A673 (cell line): Measurements from ENCODE around the gene ABCA4. TPM values are rescaled to one million over a fixed set of nuclear protein-coding genes. Genes with fewer than 3 reads are reported as not detected.

ENCODE experiments used
- BruUV-seq: library from RNA; stranded (reverse); fragments of 400-500 nt; replicated peaks from 2 replicates; lab custom pipeline; 2021; lab: Mats Ljungman, UMichigan
- CTCF ChIA-PET: fragments of 300-600 bp; sonication (Branson Sonifier 250); formaldehyde crosslinking; loops from one replicate; lab custom pipeline; 2022; ENCODE audit warnings: antibody characterized with exemption; lab: Charles Lee
- POLR2A ChIA-PET: fragments of 300-600 bp; sonication (Branson Sonifier 250); formaldehyde crosslinking; loops from one replicate; lab custom pipeline; 2022; ENCODE audit warnings: antibody characterized with exemption; ENCODE audit not compliant: low non-redundant PET; lab: Charles Lee
- DNase-seq: peaks from one replicate; pipeline ENCODE4 v3.0.0-alpha.2; 2015; ENCODE audit warnings: low spot score
- H3K27ac ChIP-seq: fragments of 200-600 bp; sonication (generic); 2 replicates; pipeline ENCODE4 v1.5.1; 2016; ENCODE audit warnings: mixed run types, low read depth, mild to moderate bottlenecking, mixed read lengths, antibody characterized with exemption, low read length; ENCODE audit not compliant: poor library complexity, severe bottlenecking
- H3K27me3 ChIP-seq: fragments of 200-600 bp; sonication (generic); replicated peaks from 2 replicates; pipeline ENCODE4 v1.6.1; 2017; ENCODE audit warnings: mixed run types, low read depth, mild to moderate bottlenecking, mixed read lengths, antibody characterized with exemption, low read length; ENCODE audit not compliant: insufficient read depth, poor library complexity
- H3K36me3 ChIP-seq: fragments of 200-600 bp; sonication (generic); 2 replicates; pipeline ENCODE4 v1.6.1; 2016; ENCODE audit warnings: mixed run types, mild to moderate bottlenecking, mixed read lengths, antibody characterized with exemption, low read length; ENCODE audit not compliant: insufficient read depth, poor library complexity, severe bottlenecking
- H3K4me1 ChIP-seq: fragments of 200-600 bp; sonication (generic); 2 replicates; pipeline ENCODE4 v1.6.1; 2017; ENCODE audit warnings: mixed run types, mild to moderate bottlenecking, mixed read lengths, antibody characterized with exemption, low read length; ENCODE audit not compliant: insufficient read depth, poor library complexity, severe bottlenecking
- H3K4me3 ChIP-seq: fragments of 200-600 bp; sonication (generic); 2 replicates; pipeline ENCODE4 v1.5.1; 2016; ENCODE audit warnings: low read depth, mixed run types, mild to moderate bottlenecking, mixed read lengths, low read length; ENCODE audit not compliant: poor library complexity, severe bottlenecking
- H3K9me3 ChIP-seq: fragments of 200-600 bp; sonication (generic); 2 replicates; pipeline ENCODE4 v1.6.1; 2016; ENCODE audit warnings: mixed run types, low read depth, mild to moderate bottlenecking, mixed read lengths, antibody characterized with exemption, low read length; ENCODE audit not compliant: poor library complexity, severe bottlenecking
- EZH2 ChIP-seq: fragments of 200-600 bp; sonication (generic); IDR thresholded peaks from 2 replicates; pipeline ENCODE4 v1.6.1; 2017; ENCODE audit warnings: borderline replicate concordance, low read depth, mild to moderate bottlenecking, mixed read lengths, antibody characterized with exemption, low read length; ENCODE audit not compliant: poor library complexity, severe bottlenecking
- intact Hi-C: fragments of 100-400 bp; cut with micrococcal nuclease; formaldehyde crosslinking; loops from one replicate; pipeline ENCODE4 v1.10.0; 2022; ENCODE audit not compliant: unreplicated experiment
- total RNA-seq: library from RNA; stranded (reverse); gene quantifications from 2 replicates; pipeline ENCODE4 v1.2.3, GENCODE V29; 2021
- TF ChIP-seq, protein P1 (sequence below): fragments of 300-800, 200-600 bp; sonication (generic); conservative IDR thresholded peaks from 2 replicates; pipeline ENCODE4 v1.5.1; 2017; ENCODE audit warnings: low read depth, mild to moderate bottlenecking, antibody characterized with exemption, low read length, moderate library complexity, mixed read lengths

ABCA4 gene
- total RNA-seq, 1 experiment from 2014 or later: 0.09 TPM

DNA sequence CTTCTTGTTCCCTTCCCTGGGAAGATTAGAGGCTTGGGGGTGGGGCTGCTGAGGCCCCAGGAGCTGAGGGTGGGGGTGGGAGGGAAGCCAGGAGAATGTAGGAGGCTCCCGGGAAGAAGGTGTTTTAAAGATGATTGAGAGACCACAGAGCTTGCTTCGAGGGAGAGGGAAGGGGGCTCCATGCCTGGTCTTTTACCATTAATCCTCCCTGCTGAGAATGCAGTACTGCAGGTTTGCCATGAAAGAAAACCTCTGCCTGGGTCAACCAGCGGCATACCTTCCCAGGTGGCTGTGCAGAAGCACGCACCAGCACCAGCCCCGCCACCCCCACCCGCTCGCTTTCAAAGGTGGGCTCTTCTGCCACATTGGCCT, 15.4 kb downstream of the ABCA4 start:
- no TSS peak for BruUV-seq
- TF ChIP-seq, protein P1, sequence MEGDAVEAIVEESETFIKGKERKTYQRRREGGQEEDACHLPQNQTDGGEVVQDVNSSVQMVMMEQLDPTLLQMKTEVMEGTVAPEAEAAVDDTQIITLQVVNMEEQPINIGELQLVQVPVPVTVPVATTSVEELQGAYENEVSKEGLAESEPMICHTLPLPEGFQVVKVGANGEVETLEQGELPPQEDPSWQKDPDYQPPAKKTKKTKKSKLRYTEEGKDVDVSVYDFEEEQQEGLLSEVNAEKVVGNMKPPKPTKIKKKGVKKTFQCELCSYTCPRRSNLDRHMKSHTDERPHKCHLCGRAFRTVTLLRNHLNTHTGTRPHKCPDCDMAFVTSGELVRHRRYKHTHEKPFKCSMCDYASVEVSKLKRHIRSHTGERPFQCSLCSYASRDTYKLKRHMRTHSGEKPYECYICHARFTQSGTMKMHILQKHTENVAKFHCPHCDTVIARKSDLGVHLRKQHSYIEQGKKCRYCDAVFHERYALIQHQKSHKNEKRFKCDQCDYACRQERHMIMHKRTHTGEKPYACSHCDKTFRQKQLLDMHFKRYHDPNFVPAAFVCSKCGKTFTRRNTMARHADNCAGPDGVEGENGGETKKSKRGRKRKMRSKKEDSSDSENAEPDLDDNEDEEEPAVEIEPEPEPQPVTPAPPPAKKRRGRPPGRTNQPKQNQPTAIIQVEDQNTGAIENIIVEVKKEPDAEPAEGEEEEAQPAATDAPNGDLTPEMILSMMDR: no peak
- TF ChIP-seq EZH2: no peak
- intact Hi-C loops: no loop called here
- no peaks in the 10 kb centered on the region for H3K27me3 ChIP-seq
- POLR2A ChIA-PET: no interaction called here
- H3K4me3 ChIP-seq: no peak overlapping the region
- DNase-seq: no peak
- H3K36me3 ChIP-seq: no peaks in the 10 kb centered on the region
- no peak overlapping the region for H3K27ac ChIP-seq
- CTCF ChIA-PET: no interaction called here
- no peaks in the 10 kb centered on the region for H3K9me3 ChIP-seq
- no peaks in the 10 kb centered on the region for H3K4me1 ChIP-seq

DNA sequence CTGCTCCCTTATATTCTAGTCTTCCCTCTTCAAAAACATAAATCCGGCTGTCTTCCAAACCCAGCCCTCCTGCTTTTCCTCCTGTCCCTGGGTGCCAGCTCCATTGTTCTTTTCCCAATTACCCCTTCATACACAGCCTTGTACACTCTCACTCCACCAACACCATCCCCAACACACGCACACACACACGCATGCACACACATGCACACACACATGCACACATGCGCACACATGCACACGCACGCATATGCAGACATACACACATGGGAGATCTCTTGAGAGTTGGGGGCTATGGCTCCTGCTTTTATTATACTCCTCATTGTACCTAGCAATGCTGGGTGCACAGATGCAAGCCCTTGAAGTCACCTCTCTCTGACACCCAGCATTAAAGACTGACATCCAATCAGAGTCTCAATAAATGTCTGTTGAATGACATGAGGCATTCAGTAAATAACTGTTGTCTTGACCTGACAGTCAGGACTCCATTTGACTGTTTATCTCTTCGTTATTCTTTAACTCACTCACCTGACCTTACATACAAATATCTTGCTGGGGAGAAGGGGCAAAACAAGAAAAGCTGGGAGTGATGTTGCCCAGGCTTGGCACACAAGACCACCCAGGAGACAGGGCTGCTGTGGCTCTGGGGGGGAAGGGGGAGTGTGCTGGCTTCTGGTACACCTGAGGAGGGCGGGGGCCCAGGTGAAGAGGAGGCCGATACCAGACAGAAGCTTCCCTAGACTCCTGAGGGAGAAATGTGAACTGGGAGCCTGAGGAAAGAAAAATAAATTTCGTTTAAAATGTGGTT, 16.0 kb downstream of the ABCA4 start:
- intact Hi-C loops: no loop called here
- Histone ChIP-seq H3K36me3 (no peaks in the 10 kb centered on the region), H3K27me3 (no peaks in the 10 kb centered on the region), H3K27ac (no peak overlapping the region), H3K4me1 (no peaks in the 10 kb centered on the region), H3K4me3 (no peak overlapping the region), H3K9me3 (no peaks in the 10 kb centered on the region)
- no TSS peak for BruUV-seq
- TF ChIP-seq, protein P1: no peak
- no peak for TF ChIP-seq EZH2
- ChIA-PET CTCF (no interaction called here), POLR2A (no interaction called here)
- no peak for DNase-seq

DNA sequence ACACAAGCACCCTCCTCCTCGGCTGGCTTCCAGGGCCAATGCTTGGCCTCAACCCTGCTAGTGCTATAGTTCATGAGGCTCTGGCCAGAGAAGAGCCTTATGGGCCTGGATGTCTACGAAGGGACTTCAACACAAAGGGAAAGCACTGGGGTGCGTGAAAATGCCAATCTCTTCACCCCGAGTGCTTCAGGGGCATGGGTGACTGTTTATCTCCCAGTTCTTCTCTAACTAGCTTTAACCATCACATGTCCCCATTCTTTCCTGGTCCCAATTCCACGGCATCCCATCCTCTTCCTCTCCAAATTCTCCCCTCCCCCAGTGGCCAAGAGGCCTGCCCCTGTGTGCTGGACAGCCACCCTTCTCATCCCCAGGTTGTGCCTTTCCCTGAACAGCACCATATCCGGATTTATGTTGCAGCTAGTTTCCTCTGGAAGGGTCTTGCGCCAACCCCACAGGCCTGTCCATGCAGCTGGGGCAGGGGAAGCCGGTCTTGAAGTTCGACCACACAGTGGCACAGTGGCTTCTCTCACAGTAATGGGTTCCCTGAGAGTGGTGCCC, 16.7 kb downstream of the ABCA4 start:
- BruUV-seq: no TSS peak
- H3K36me3 ChIP-seq: no peaks in the 10 kb centered on the region
- intact Hi-C loops: no loop called here
- POLR2A ChIA-PET: no interaction called here
- CTCF ChIA-PET: no interaction called here
- no peak for DNase-seq
- H3K4me1 ChIP-seq: no peaks in the 10 kb centered on the region
- H3K27ac ChIP-seq: no peak overlapping the region
- no peaks in the 10 kb centered on the region for H3K9me3 ChIP-seq
- no peak overlapping the region for H3K4me3 ChIP-seq
- H3K27me3 ChIP-seq: no peaks in the 10 kb centered on the region
- no peak for TF ChIP-seq EZH2
- TF ChIP-seq, protein P1: no peak
